CD14-positive monocyte (primary cell): ENCODE data around the gene MED13L. TPM values are rescaled to one million over a fixed set of nuclear protein-coding genes. Genes with fewer than 3 reads are reported as not detected.

ENCODE experiments used
- DNase-seq, 3 donors: peaks; one replicate each; pipeline ENCODE4 v3.0.0-alpha.2; 2011 to 2022
- H2AFZ ChIP-seq: 2 replicates; pipeline ENCODE4 v1.6.0; 2012; ENCODE audit warnings: mild to moderate bottlenecking, low read depth, low read length, inconsistent platforms; ENCODE audit not compliant: insufficient read depth, poor library complexity, severe bottlenecking
- H3K27ac ChIP-seq, 2 donors: 1 replicate in 1 of 2; 2 replicates in 1 of 2; pipeline ENCODE4 v1.5.1; 2012 to 2013; ENCODE audit warnings: low read length in 2 of 2, control low read depth in 1 of 2, inconsistent platforms in 1 of 2, low read depth in 1 of 2, mild to moderate bottlenecking in 1 of 2
- H3K27me3 ChIP-seq, 2 donors: one replicate each; pipeline versions ENCODE4 v1.6.0 to v1.6.1; 2011 to 2013; ENCODE audit warnings: low read length in 2 of 2; ENCODE audit not compliant: control insufficient read depth in 2 of 2, insufficient read depth in 2 of 2
- H3K36me3 ChIP-seq, 2 donors: replicated peaks in 1 of 2; 1 replicate in 1 of 2; 2 replicates in 1 of 2; pipeline versions ENCODE4 v1.5.1 to v1.6.1; 2012 to 2013; ENCODE audit warnings: low read length in 2 of 2, control low read depth in 1 of 2, inconsistent platforms in 1 of 2, mild to moderate bottlenecking in 1 of 2; ENCODE audit not compliant: insufficient read depth in 2 of 2, control insufficient read depth in 1 of 2
- H3K4me1 ChIP-seq, 2 donors: 1 replicate in 1 of 2; 2 replicates in 1 of 2; pipeline versions ENCODE4 v1.5.1 to v1.6.1; 2012 to 2013; ENCODE audit warnings: low read length in 2 of 2, control low read depth in 1 of 2, inconsistent platforms in 1 of 2, mild to moderate bottlenecking in 1 of 2, moderate library complexity in 1 of 2; ENCODE audit not compliant: insufficient read depth in 2 of 2, control insufficient read depth in 1 of 2
- H3K4me2 ChIP-seq: replicated peaks from 2 replicates; pipeline ENCODE3; 2012; ENCODE audit warnings: low read length, moderate library complexity, mild to moderate bottlenecking; ENCODE audit not compliant: poor library complexity, severe bottlenecking; ENCODE audit errors: extremely low read depth
- H3K4me3 ChIP-seq, 3 experiments: fragments of 200-600 bp in 1 of 3; sonication (generic) in 1 of 3; replicated peaks in 1 of 3; 1 replicate in 2 of 3; 2 replicates in 1 of 3; pipeline ENCODE4 v1.5.1; 2011 to 2013; ENCODE audit warnings: low read length in 3 of 3, mild to moderate bottlenecking in 3 of 3, control low read depth in 2 of 3, low read depth in 2 of 3, inconsistent platforms in 1 of 3, moderate library complexity in 1 of 3
- H3K79me2 ChIP-seq: 2 replicates; pipeline ENCODE4 v1.6.0; 2012; ENCODE audit warnings: mild to moderate bottlenecking, control low read depth, inconsistent platforms, low read length, moderate library complexity; ENCODE audit not compliant: insufficient read depth
- H3K9ac ChIP-seq: 2 replicates; pipeline ENCODE4 v1.6.0; 2017; ENCODE audit warnings: low read length, mild to moderate bottlenecking; ENCODE audit not compliant: insufficient read depth, poor library complexity, severe bottlenecking
- H3K9me3 ChIP-seq, 2 donors: replicated peaks in 1 of 2; 1 replicate in 1 of 2; 2 replicates in 1 of 2; pipeline versions ENCODE4 v1.5.1 to v1.6.1; 2012 to 2013; ENCODE audit warnings: low read length in 2 of 2, control low read depth in 1 of 2; ENCODE audit not compliant: control insufficient read depth in 1 of 2, insufficient read depth in 1 of 2
- H4K20me1 ChIP-seq: 2 replicates; pipeline ENCODE4 v1.6.0; 2012; ENCODE audit warnings: mild to moderate bottlenecking, low read length, control low read depth, moderate library complexity; ENCODE audit not compliant: insufficient read depth
- H3K27ac Mint-ChIP-seq, 7 donors: one replicate each; pipeline ENCODE4 v1.8.0; 2020; ENCODE audit warnings: mild to moderate bottlenecking in 7 of 7, mixed read lengths in 7 of 7, moderate library complexity in 6 of 7, inconsistent platforms in 2 of 7
- H3K27me3 Mint-ChIP-seq, 3 donors: one replicate each; pipeline ENCODE4 v1.8.0; 2021 to 2022; ENCODE audit warnings: low read depth in 3 of 3, mild to moderate bottlenecking in 3 of 3, mixed read lengths in 3 of 3, moderate library complexity in 3 of 3, inconsistent platforms in 1 of 3
- H3K36me3 Mint-ChIP-seq, 2 donors: one replicate each; pipeline ENCODE4 v1.8.0; 2020; ENCODE audit warnings: mixed read lengths in 2 of 2, inconsistent platforms in 1 of 2, mild to moderate bottlenecking in 1 of 2
- H3K4me1 Mint-ChIP-seq: one replicate; pipeline ENCODE4 v1.8.0; 2020; ENCODE audit warnings: mild to moderate bottlenecking, mixed read lengths
- H3K4me3 Mint-ChIP-seq, 2 donors: one replicate each; pipeline ENCODE4 v1.8.0; 2020; ENCODE audit warnings: mild to moderate bottlenecking in 2 of 2, mixed read lengths in 2 of 2, moderate library complexity in 1 of 2
- H3K9me3 Mint-ChIP-seq, 7 donors: one replicate each; pipeline ENCODE4 v1.8.0; 2020 to 2022; ENCODE audit warnings: mixed read lengths in 7 of 7, mild to moderate bottlenecking in 6 of 7, moderate library complexity in 6 of 7, inconsistent platforms in 2 of 7
- CTCF ChIP-seq: fragments of 200-600 bp; IDR thresholded peaks from one replicate; pipeline ENCODE4 v1.8.0; 2022; ENCODE audit warnings: antibody characterized with exemption, mild to moderate bottlenecking
- whole genome bisulfite sequencing: methylation state at CpG from one replicate; pipeline ENCODE4 v1.1.5; 2013; ENCODE audit warnings: missing lambda C conversion rate; ENCODE audit not compliant: insufficient coverage; 5-methylcytosine and 5-hydroxymethylcytosine counted together
- intact Hi-C, 2 donors: fragments of 100-400 bp; cut with micrococcal nuclease; formaldehyde crosslinking; loops; one replicate each; pipeline versions ENCODE4 v1.15.0 to v1.15.1; 2023
- polyA plus RNA-seq, 3 donors: library from polyadenylated mRNA; depleted of rRNA in 1 of 3; unstranded in 2 of 3; stranded (reverse) in 1 of 3; fragments of 300-500 nt in 2 of 3; fragments of >200 nt in 1 of 3; fragmentation: Illumina TruSeq in 2 of 3; gene quantifications; 1 replicate in 2 of 3; 2 replicates in 1 of 3; pipeline ENCODE4 v1.2.3, GENCODE V29; 2012 to 2021

Gene MED13L
- polyA plus RNA-seq, 3 donors = 4.4 to 42.0 (median 7.5) TPM

GRCh38 chr12:115968211-115968610 lies 309.3 kb downstream of the MED13L start:
- H4K20me1 ChIP-seq = peaks cover 37% of the 10 kb centered on the region
- WGBS = 100% methylated on average over 7 of the region's 7 CpGs
- H2AFZ ChIP-seq = no peak overlapping the region
- H3K9me3 Mint-ChIP-seq = no peaks in the 10 kb centered on the region
- no peak overlapping the region for H3K27ac Mint-ChIP-seq
- no peak for DNase-seq
- H3K4me3 ChIP-seq = no peak overlapping the region
- intact Hi-C loops = no loop called here
- H3K4me2 ChIP-seq = no peak overlapping the region
- H3K9ac ChIP-seq = no peak overlapping the region
- no peak for TF ChIP-seq CTCF
- no peaks in the 10 kb centered on the region for H3K79me2 ChIP-seq
- H3K27ac ChIP-seq = no peak overlapping the region
- no peaks in the 10 kb centered on the region for H3K4me1 Mint-ChIP-seq
- no peak overlapping the region for H3K4me3 Mint-ChIP-seq
- no peaks in the 10 kb centered on the region for H3K9me3 ChIP-seq
- H3K36me3 Mint-ChIP-seq = peaks cover 89 to 97% of the 10 kb centered on the region in 2 donors
- peaks cover 98 to 100% of the 10 kb centered on the region in 2 donors for H3K36me3 ChIP-seq
- no peaks in the 10 kb centered on the region for H3K27me3 Mint-ChIP-seq
- H3K27me3 ChIP-seq = no peaks in the 10 kb centered on the region
- H3K4me1 ChIP-seq = no peaks in the 10 kb centered on the region

GRCh38 chr12:115966376-115966775 lies 311.1 kb downstream of the MED13L start:
- H3K36me3 ChIP-seq = peaks cover 98 to 99% of the 10 kb centered on the region in 2 donors
- intact Hi-C loops = no loop called here
- no peak overlapping the region for H3K4me3 Mint-ChIP-seq
- H3K9me3 ChIP-seq = no peaks in the 10 kb centered on the region
- peak overlapping the region in 2 of 7 donors; percentile 17 to 24 for H3K27ac Mint-ChIP-seq
- DNase-seq = no peak
- no peaks in the 10 kb centered on the region for H3K79me2 ChIP-seq
- H3K9me3 Mint-ChIP-seq = no peaks in the 10 kb centered on the region
- H3K4me3 ChIP-seq = no peak overlapping the region
- no peak overlapping the region for H3K27ac ChIP-seq
- 95% methylated on average over 2 of the region's 4 CpGs for WGBS
- no peak overlapping the region for H3K9ac ChIP-seq
- H3K27me3 ChIP-seq = no peaks in the 10 kb centered on the region
- peaks cover 37% of the 10 kb centered on the region for H4K20me1 ChIP-seq
- H3K4me1 Mint-ChIP-seq = no peaks in the 10 kb centered on the region
- H2AFZ ChIP-seq = no peak overlapping the region
- H3K27me3 Mint-ChIP-seq = no peaks in the 10 kb centered on the region
- H3K4me1 ChIP-seq = no peaks in the 10 kb centered on the region
- no peak for TF ChIP-seq CTCF
- H3K4me2 ChIP-seq = no peak overlapping the region
- H3K36me3 Mint-ChIP-seq = peaks cover 81 to 97% of the 10 kb centered on the region in 2 donors
